Right atrium auricular region (tissue), 2 donors: ENCODE results near the gene APOL5. TPM values are rescaled to one million over a fixed set of nuclear protein-coding genes. Genes with fewer than 3 reads are reported as not detected.

Experiments used
- DNase-seq: peaks from one replicate; pipeline ENCODE4 v3.0.0-alpha.2; 2019; ENCODE audit warnings: low spot score
- H3K27ac ChIP-seq, 2 donors: fragments of 200-600 bp; sonication (generic); 1 replicate in 1 of 2; 2 replicates in 1 of 2; pipeline ENCODE4 v1.5.1; 2016 to 2019
- H3K27me3 ChIP-seq, 2 donors: fragments of 200-600 bp; sonication (generic); one replicate each; pipeline versions ENCODE4 v1.5.1 to v1.6.0; 2017 to 2019
- H3K36me3 ChIP-seq: fragments of 200-600 bp; sonication (generic); one replicate; pipeline ENCODE4 v1.5.1; 2016
- H3K4me1 ChIP-seq, 2 donors: fragments of 200-600 bp; sonication (generic); one replicate each; pipeline versions ENCODE4 v1.5.1 to v1.6.0; 2017 to 2019
- H3K4me3 ChIP-seq, 2 donors: fragments of 200-600 bp; sonication (generic); 1 replicate in 1 of 2; 2 replicates in 1 of 2; pipeline ENCODE4 v1.5.1; 2017 to 2019; ENCODE audit warnings: mild to moderate bottlenecking in 1 of 2, moderate library complexity in 1 of 2
- H3K9me3 ChIP-seq, 2 donors: fragments of 200-600 bp; sonication (generic); one replicate each; pipeline ENCODE4 v1.5.1; 2019
- CTCF ChIP-seq, 2 donors: fragments of 200-600 bp; sonication (generic); IDR thresholded peaks; one replicate each; pipeline ENCODE4 v1.5.1; 2019; ENCODE audit warnings: antibody characterized with exemption in 2 of 2
- total RNA-seq, 2 donors: library from RNA; depleted of rRNA; stranded (reverse); fragments of >200 nt; gene quantifications; one replicate each; pipeline ENCODE4 v1.1.0, GENCODE V29; 2016

Gene APOL5
- total RNA-seq, 2 donors from 2014 or later = 0.74 TPM; not detected in 1

- H3K9me3 ChIP-seq = no peaks in the 10 kb centered on the region
- H3K27ac ChIP-seq = no peak overlapping the region
- H3K27me3 ChIP-seq = no peaks in the 10 kb centered on the region
- DNase-seq = no peak
- H3K4me1 ChIP-seq = peaks cover 0 to 5% of the 10 kb centered on the region in 2 donors
- no peaks in the 10 kb centered on the region for H3K36me3 ChIP-seq
- TF ChIP-seq CTCF (IDR thresholded peaks at IDR 0.05) = no peak
- H3K4me3 ChIP-seq = no peak overlapping the region
Measured at GRCh38 chr22:35769974-35770373, 52.3 kb downstream of the APOL5 start.

GRCh38 chr22:35775339-35775738 lies 57.7 kb downstream of the APOL5 start:
- Histone ChIP-seq H3K27me3 (no peaks in the 10 kb centered on the region), H3K27ac (no peak overlapping the region), H3K9me3 (no peaks in the 10 kb centered on the region), H3K36me3 (peaks cover 5% of the 10 kb centered on the region), H3K4me3 (no peak overlapping the region), H3K4me1 (peaks cover 0 to 6% of the 10 kb centered on the region in 2 donors)
- DNase-seq = no peak
- TF ChIP-seq CTCF (IDR thresholded peaks at IDR 0.05) = no peak

GRCh38 chr22:35777335-35777975 lies 59.8 kb downstream of the APOL5 start:
- peaks cover 14% of the 10 kb centered on the region for H3K36me3 ChIP-seq
- H3K27me3 ChIP-seq = no peaks in the 10 kb centered on the region
- no peak for DNase-seq
- TF ChIP-seq CTCF (IDR thresholded peaks at IDR 0.05) = no peak
- H3K9me3 ChIP-seq = no peaks in the 10 kb centered on the region
- no peak overlapping the region for H3K4me3 ChIP-seq
- peaks cover 0 to 11% of the 10 kb centered on the region in 2 donors for H3K4me1 ChIP-seq
- no peak overlapping the region for H3K27ac ChIP-seq

Other genes starting within 250 kb of the APOL5 start
- gene RASD2, start 177.0 kb upstream of the APOL5 start, total RNA-seq = 1 to 10 TPM in 1 of 2 donors, under 1 TPM in 1; 0.94 to 3.1 TPM
- 1,000 to 10,000 TPM; 6,650 to 9,762 TPM for gene MB, start 100.5 kb upstream of the APOL5 start, total RNA-seq
- gene APOL6, start 69.4 kb upstream of the APOL5 start, total RNA-seq = 1 to 10 TPM; 7.5 to 8.5 TPM